Prostate gland (tissue), 2 donors: ENCODE results near the gene CEP131. TPM values are rescaled to one million over a fixed set of nuclear protein-coding genes. Genes with fewer than 3 reads are reported as not detected.

Source experiments
- DNase-seq: peaks from one replicate; pipeline ENCODE4 v3.0.0-alpha.2; 2019; ENCODE audit warnings: low spot score
- H3K27ac ChIP-seq, 2 donors: fragments of 200-600 bp; sonication (generic); 2 replicates each; pipeline ENCODE4 v1.5.1; 2017 to 2019
- H3K27me3 ChIP-seq: fragments of 200-600 bp; sonication (generic); replicated peaks from 2 replicates; pipeline ENCODE4 v1.5.1; 2019; ENCODE audit not compliant: insufficient read depth
- H3K36me3 ChIP-seq, 2 donors: fragments of 200-600 bp; sonication (generic); 1 replicate in 1 of 2; 2 replicates in 1 of 2; pipeline versions ENCODE4 v1.5.1 to v1.8.1; 2017 to 2019
- H3K4me1 ChIP-seq: fragments of 200-600 bp; sonication (generic); replicated peaks from 2 replicates; pipeline ENCODE4 v1.5.1; 2019
- H3K4me3 ChIP-seq, 2 donors: fragments of 200-600 bp; sonication (generic); 2 replicates each; pipeline ENCODE4 v1.5.1; 2017 to 2019
- H3K9me3 ChIP-seq: fragments of 200-600 bp; sonication (generic); 2 replicates; pipeline ENCODE4 v1.5.1; 2017
- POLR2A ChIP-seq: fragments of 450-650 bp; IDR thresholded peaks from one replicate; pipeline ENCODE4 v1.6.1; 2016; ENCODE audit warnings: antibody characterized with exemption, mild to moderate bottlenecking
- POLR2AphosphoS5 ChIP-seq: sonication (generic); formaldehyde crosslinking; IDR thresholded peaks from one replicate; pipeline ENCODE4 v1.6.1; 2017; ENCODE audit warnings: antibody characterized with exemption
- WGBS: methylation state at CpG from one replicate; pipeline ENCODE4 v1.1.5; 2018; 5-methylcytosine and 5-hydroxymethylcytosine counted together
- intact Hi-C: fragments of 100-400 bp; cut with DNase I; formaldehyde crosslinking; loops from one replicate; pipeline ENCODE4 v1.14.2; 2022
- total RNA-seq, 2 donors: library from RNA; depleted of rRNA; stranded (reverse); fragments of >200 nt; gene quantifications; one replicate each; pipeline ENCODE4 v1.1.0, GENCODE V29; 2016
- TF ChIP-seq, protein P1 (sequence below), 4 experiments: fragments of 200-600 bp in 2 of 4; fragments of 450-650 bp in 2 of 4; sonication (generic) in 2 of 4; IDR thresholded peaks; 1 replicate in 3 of 4; 2 replicates in 1 of 4; pipeline ENCODE4 v1.5.1; 2016 to 2019; ENCODE audit warnings: antibody characterized with exemption in 4 of 4, mild to moderate bottlenecking in 2 of 4, moderate library complexity in 2 of 4

Gene CEP131
- total RNA-seq, 2 donors from 2014 or later: 7.1 to 24.0 TPM

DNA sequence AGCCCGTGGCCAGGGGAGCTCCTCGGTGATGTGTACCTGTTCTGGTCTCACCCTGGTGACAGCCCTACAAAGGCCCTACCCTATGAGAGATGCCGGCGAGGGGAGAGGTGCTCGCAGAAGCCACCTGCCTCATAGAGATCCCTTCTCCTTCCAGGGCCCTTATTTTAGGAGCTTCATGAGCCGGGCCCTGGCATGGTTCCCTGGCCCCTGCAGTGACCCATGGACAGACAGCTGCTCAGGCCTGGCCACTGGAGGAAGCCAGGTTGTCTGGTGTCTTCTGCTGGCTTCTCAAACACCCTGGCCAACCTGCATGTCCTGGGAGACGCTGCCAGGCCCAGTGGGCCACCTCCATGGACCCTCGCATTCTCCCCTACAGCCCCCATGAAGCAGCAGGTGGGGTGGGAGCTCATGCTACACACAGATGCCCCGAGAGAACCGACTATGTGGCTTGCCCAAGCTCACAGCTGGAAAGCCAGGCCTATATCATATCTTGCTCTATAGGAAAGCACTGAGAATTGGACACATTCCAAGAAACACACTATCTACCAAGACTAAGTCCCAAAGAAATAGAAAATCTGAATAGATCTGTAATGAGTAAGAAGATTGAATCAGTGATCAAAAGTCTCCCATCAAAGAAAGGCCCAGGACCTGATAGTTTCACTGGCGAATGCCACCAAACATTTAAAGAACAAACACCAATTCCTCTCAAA lies 49.6 kb downstream of the CEP131 start:
- H3K36me3 ChIP-seq: no peaks in the 10 kb centered on the region
- intact Hi-C loops: no loop called here
- H3K9me3 ChIP-seq: no peaks in the 10 kb centered on the region
- 91% methylated on average over 8 of the region's 11 CpGs for WGBS
- no peak overlapping the region for H3K27ac ChIP-seq
- H3K27me3 ChIP-seq: no peaks in the 10 kb centered on the region
- H3K4me1 ChIP-seq: no peaks in the 10 kb centered on the region
- TF ChIP-seq, protein P1, sequence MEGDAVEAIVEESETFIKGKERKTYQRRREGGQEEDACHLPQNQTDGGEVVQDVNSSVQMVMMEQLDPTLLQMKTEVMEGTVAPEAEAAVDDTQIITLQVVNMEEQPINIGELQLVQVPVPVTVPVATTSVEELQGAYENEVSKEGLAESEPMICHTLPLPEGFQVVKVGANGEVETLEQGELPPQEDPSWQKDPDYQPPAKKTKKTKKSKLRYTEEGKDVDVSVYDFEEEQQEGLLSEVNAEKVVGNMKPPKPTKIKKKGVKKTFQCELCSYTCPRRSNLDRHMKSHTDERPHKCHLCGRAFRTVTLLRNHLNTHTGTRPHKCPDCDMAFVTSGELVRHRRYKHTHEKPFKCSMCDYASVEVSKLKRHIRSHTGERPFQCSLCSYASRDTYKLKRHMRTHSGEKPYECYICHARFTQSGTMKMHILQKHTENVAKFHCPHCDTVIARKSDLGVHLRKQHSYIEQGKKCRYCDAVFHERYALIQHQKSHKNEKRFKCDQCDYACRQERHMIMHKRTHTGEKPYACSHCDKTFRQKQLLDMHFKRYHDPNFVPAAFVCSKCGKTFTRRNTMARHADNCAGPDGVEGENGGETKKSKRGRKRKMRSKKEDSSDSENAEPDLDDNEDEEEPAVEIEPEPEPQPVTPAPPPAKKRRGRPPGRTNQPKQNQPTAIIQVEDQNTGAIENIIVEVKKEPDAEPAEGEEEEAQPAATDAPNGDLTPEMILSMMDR (IDR thresholded peaks at IDR 0.05): no peak
- no peak for TF ChIP-seq POLR2AphosphoS5
- TF ChIP-seq POLR2A: no peak
- DNase-seq: no peak
- H3K4me3 ChIP-seq: no peak overlapping the region

DNA sequence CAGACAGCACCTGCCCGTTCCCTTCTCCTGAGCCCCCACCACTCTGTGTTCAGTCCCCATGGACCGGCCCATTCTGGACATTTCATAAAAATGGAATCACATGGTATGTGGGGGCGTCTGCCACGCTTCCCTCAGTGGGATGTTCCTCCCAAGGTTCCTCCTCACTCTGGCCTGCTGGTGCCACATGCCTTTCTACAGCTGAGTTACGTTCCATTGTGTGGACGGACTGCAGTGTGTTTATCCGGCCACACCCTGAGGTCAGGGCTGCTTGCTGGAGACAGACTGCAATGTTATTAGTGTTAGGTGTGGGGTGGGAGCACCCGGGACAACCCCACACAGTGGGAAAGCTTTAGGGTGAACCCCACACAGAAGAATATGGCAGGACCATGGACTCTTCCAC lies 50.8 kb downstream of the CEP131 start:
- DNase-seq: no peak
- Histone ChIP-seq H3K4me3 (no peak overlapping the region), H3K4me1 (no peaks in the 10 kb centered on the region), H3K36me3 (no peaks in the 10 kb centered on the region), H3K27me3 (no peaks in the 10 kb centered on the region), H3K9me3 (no peaks in the 10 kb centered on the region), H3K27ac (no peak overlapping the region)
- 72% methylated on average over 8 of the region's 8 CpGs for WGBS
- intact Hi-C loops: no loop called here
- TF ChIP-seq POLR2A (no peak), POLR2AphosphoS5 (no peak)
- TF ChIP-seq, protein P1 (IDR thresholded peaks at IDR 0.05): no peak

DNA sequence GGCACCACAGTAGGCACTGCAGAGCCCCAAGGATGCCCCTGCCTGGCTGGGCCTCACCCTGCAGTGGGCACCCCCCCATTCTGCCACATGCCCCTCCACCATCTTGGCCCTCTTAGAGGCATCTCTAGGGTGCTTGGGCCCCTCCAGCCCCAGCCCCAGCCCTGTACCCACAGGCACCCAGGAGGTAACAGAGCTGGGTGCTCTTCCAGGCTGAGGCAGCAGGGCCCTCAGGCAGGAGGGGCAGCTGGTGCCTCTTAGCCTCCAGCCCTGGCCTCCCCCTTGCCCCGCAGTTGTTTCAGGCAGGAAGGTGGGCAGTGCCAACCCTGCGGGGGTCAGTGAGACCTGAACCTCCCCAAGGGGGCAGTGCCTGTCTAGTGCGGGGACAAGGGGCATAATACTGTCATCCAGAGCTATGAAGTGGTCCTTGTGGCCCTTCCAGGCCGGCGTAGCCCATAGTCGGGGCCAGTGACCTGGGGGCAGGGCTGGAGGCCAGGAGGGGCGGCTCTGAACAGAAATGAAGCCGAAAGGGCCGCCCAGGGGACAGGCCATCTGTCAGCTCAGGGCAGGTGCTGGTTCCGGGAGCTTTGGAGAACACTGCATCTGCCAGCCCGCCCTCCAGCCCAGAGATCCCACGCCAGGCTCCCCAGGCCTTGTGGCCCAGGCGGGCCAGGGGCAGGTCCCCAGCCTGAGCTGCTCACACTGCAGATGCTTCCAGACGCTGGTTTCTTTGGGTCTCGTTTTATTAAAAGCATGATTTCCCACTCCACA lies 51.9 kb downstream of the CEP131 start:
- Histone ChIP-seq H3K27ac (no peak overlapping the region), H3K4me3 (no peak overlapping the region), H3K4me1 (no peaks in the 10 kb centered on the region), H3K27me3 (no peaks in the 10 kb centered on the region), H3K36me3 (no peaks in the 10 kb centered on the region), H3K9me3 (no peaks in the 10 kb centered on the region)
- TF ChIP-seq POLR2AphosphoS5 (no peak), POLR2A (no peak)
- TF ChIP-seq, protein P1 (IDR thresholded peaks at IDR 0.05): no peak
- WGBS: 88% methylated on average over 14 of the region's 15 CpGs
- no peak for DNase-seq
- intact Hi-C loops: no loop called here

DNA sequence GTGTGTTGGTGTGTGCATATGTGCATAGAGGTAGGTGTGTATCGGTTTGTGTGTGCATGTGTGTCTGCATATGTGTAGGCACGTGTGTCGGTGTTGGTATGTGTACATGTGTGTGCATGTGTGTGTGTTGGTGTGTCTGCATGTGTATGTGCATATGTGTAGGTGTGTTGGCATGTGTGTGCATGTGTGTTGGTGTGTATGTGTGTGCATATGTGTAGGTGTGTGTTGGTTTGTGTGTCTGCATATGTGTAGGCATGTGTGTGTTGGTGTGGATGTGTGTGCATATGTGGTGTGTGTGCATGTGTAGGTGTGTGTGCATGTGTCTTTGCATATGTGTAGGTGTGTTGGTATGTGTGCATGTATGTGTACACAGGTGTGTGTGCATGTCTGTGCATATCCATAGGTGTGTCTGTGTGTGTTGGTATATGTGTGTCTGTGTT lies 52.9 kb downstream of the CEP131 start:
- no peaks in the 10 kb centered on the region for H3K9me3 ChIP-seq
- TF ChIP-seq POLR2AphosphoS5 (no peak), POLR2A (no peak)
- TF ChIP-seq, protein P1 (IDR thresholded peaks at IDR 0.05): no peak
- intact Hi-C loops: no loop called here
- H3K4me3 ChIP-seq: no peak overlapping the region
- H3K4me1 ChIP-seq: peaks cover 6% of the 10 kb centered on the region
- DNase-seq: no peak
- WGBS: 100% methylated on average over 3 of the region's 3 CpGs
- no peaks in the 10 kb centered on the region for H3K27me3 ChIP-seq
- H3K27ac ChIP-seq: no peak overlapping the region
- no peaks in the 10 kb centered on the region for H3K36me3 ChIP-seq
